Measurements from ENCODE around the gene AADAT. TPM values are rescaled to one million over a fixed set of nuclear protein-coding genes. Genes with fewer than 3 reads are reported as not detected.

Gene AADAT
- total and polyA plus RNA-seq, 12 donors, result 0.76 to 7.7 (median 2.5) TPM

GRCh38 chr4:170059421-170059820, 30.3 kb downstream of the AADAT start:
- no peak for DNase-seq
- intact Hi-C loops (cut with DNase I), result no loop called here

DNA sequence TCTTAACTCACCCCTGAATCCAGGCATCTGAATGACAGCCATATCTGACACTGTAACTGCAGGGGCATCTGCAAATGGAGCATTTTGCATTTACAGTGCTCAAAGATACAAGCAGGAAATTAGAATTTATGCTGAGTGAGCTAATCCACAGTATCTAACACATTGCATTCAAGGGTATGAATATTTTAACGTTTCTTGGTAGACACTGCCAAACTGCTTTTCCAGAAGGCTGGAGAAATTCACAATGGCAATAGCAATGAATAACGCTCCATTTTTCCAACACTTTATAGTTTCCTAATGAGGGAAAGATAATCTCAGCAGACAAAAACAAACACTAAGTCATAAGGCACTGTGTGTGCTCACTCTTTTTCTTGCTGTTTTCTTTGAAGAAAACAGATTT, 30.9 kb downstream of the AADAT start:
- intact Hi-C loops (cut with DNase I), result no loop called here
- 56 to 71% (median 66%) methylated on average over 2 of the region's 2 CpGs for WGBS, 4 donors
- TF ChIP-seq, protein P1, sequence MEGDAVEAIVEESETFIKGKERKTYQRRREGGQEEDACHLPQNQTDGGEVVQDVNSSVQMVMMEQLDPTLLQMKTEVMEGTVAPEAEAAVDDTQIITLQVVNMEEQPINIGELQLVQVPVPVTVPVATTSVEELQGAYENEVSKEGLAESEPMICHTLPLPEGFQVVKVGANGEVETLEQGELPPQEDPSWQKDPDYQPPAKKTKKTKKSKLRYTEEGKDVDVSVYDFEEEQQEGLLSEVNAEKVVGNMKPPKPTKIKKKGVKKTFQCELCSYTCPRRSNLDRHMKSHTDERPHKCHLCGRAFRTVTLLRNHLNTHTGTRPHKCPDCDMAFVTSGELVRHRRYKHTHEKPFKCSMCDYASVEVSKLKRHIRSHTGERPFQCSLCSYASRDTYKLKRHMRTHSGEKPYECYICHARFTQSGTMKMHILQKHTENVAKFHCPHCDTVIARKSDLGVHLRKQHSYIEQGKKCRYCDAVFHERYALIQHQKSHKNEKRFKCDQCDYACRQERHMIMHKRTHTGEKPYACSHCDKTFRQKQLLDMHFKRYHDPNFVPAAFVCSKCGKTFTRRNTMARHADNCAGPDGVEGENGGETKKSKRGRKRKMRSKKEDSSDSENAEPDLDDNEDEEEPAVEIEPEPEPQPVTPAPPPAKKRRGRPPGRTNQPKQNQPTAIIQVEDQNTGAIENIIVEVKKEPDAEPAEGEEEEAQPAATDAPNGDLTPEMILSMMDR (IDR thresholded peaks at IDR 0.05), result no peak
- no peak for TF ChIP-seq POLR2A (IDR thresholded peaks at IDR 0.05)
- H3K4me3 ChIP-seq, result no peak overlapping the region
- no peaks in the 10 kb centered on the region for H3K36me3 ChIP-seq (replicated peaks in 1 of 2)
- no peaks in the 10 kb centered on the region for H3K27me3 ChIP-seq
- no peaks in the 10 kb centered on the region for H3K4me1 ChIP-seq (replicated peaks in 1 of 2)
- no peak overlapping the region for H3K27ac ChIP-seq
- H3K9me3 ChIP-seq (replicated peaks in 1 of 3), result no peaks in the 10 kb centered on the region
- DNase-seq, result no peak

More at GRCh38 chr4:170059421-170059820, 30.3 kb downstream of the AADAT start:
- Histone ChIP-seq H3K36me3 (replicated peaks in 1 of 2) (no peaks in the 10 kb centered on the region), H3K27me3 (no peaks in the 10 kb centered on the region), H3K27ac (no peak overlapping the region), H3K4me3 (no peak overlapping the region), H3K4me1 (replicated peaks in 1 of 2) (no peaks in the 10 kb centered on the region), H3K9me3 (replicated peaks in 1 of 3) (no peaks in the 10 kb centered on the region)
- WGBS, 4 donors, result 86 to 90% (median 87%) methylated on average over 4 of the region's 4 CpGs
- TF ChIP-seq, protein P1 (IDR thresholded peaks at IDR 0.05), result no peak
- no peak for TF ChIP-seq POLR2A (IDR thresholded peaks at IDR 0.05)

- H3K4me1 ChIP-seq (replicated peaks in 1 of 2), result no peaks in the 10 kb centered on the region
- no peaks in the 10 kb centered on the region for H3K9me3 ChIP-seq (replicated peaks in 1 of 3)
- intact Hi-C loops (cut with DNase I), result no loop called here
- no peak for DNase-seq
- H3K27me3 ChIP-seq, result no peaks in the 10 kb centered on the region
- WGBS, 4 donors, result 48 to 57% (median 55%) methylated on average over 4 of the region's 4 CpGs
- no peaks in the 10 kb centered on the region for H3K36me3 ChIP-seq (replicated peaks in 1 of 2)
- H3K4me3 ChIP-seq, result no peak overlapping the region
- H3K27ac ChIP-seq, result no peak overlapping the region
- no peak for TF ChIP-seq POLR2A (IDR thresholded peaks at IDR 0.05)
- TF ChIP-seq, protein P1 (IDR thresholded peaks at IDR 0.05), result no peak
These were observed 31.9 kb downstream of the AADAT start for GRCh38 chr4:170057866-170058265.

DNA sequence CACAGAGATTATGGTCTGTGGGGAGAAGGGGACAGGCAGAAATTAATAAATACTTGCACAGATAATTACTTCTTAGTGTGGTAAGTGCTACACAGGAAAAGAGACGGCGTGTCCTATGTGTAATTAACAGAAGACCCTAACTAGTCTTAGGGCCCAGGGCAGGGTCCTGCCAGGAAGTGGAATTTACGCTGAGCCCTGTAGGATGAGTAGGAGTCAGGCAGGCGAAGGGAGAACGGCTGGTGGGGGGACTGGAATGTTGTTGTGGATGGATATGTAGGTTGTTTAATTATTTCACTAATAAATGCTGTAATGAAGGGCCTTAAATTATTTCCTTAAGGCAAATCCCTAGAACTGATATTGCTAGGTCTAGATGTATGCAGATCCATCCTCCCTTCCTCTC, 36.8 kb downstream of the AADAT start:
- Histone ChIP-seq H3K27me3 (peaks cover 16% of the 10 kb centered on the region), H3K9me3 (replicated peaks in 1 of 3) (no peaks in the 10 kb centered on the region), H3K4me1 (replicated peaks in 1 of 2) (no peaks in the 10 kb centered on the region), H3K36me3 (replicated peaks in 1 of 2) (no peaks in the 10 kb centered on the region), H3K27ac (no peak overlapping the region), H3K4me3 (no peak overlapping the region)
- TF ChIP-seq, protein P1 (IDR thresholded peaks at IDR 0.05), result no peak
- TF ChIP-seq POLR2A (IDR thresholded peaks at IDR 0.05), result no peak
- intact Hi-C loops (cut with DNase I), result no loop called here
- no peak for DNase-seq
- 70 to 78% (median 76%) methylated on average over 5 of the region's 5 CpGs for WGBS, 4 donors
